ENCODE measurements around the gene EVPLL.
"Not testable (repeated sequence)": the region's sequence is repeated elsewhere in the genome, so short reads cannot be mapped to it uniquely, and the experiment has no call there.

GRCh38 chr17:18426639-18427038 is 49.1 kb downstream of the EVPLL start:
- not testable (repeated sequence) for TF ChIP-seq CTCF (IDR thresholded peaks at IDR 0.05 in 8 of 11, conservative IDR thresholded peaks at IDR 0.05 in 3 of 11); POLR2A (IDR thresholded peaks at IDR 0.05)

All from spleen (tissue), 7 donors.